ENCODE results near the gene TNFRSF9. TPM values are rescaled to one million over a fixed set of nuclear protein-coding genes. Genes with fewer than 3 reads are reported as not detected.

The TNFRSF9 gene
- polyA plus RNA-seq (0.38 TPM in 1 of 2 replicates, not detected in the other), polyA minus RNA-seq (not detected in 2 replicates)

DNA sequence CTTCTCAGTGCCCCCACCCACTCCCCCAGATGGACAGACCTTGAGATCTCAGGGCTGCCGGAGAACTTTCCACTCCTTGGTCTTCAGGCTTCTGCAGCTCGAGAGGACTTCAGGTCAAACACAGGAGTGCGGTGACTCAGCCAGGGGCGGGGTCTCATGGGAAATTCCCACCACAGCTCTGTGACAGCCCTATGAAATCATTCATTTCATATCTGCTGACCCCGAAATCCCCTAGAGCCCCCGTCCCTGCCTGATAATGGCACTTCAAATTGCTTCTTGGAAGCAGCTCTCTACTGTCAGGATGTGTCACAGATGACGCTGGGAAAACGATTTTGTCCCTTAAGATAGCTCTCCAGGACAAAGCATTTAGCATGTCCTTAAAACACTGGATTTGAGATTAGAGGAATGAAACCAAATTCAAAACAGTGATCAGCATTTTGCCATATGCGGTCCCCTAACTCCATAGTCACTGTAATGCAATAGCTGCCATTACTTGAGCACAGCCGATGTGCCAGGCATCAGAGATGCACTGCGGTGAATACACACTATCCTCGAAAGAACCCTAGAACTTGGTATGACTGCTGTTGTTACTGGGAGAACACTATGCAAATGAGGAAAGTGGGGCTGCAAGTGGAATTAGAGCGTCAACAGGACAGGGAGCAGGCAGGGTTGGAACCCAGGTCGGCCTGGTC is at the start of gene TNFRSF9:
Gene TNFRSF9, minus strand, starts transcription at position 95 of the 692 bp plus-strand sequence. CDS start 845 bp downstream, outside the sequence.
- no peaks in the 10 kb centered on the region for H4K20me1 ChIP-seq (ENCODE audit: insufficient read depth)
- no peaks in the 10 kb centered on the region for H3K79me2 ChIP-seq (replicated peaks; ENCODE audit: insufficient read depth, low read length)
- no peaks in the 10 kb centered on the region for H3K9me2 ChIP-seq (ENCODE audit: insufficient read depth, low read length)
- no peak within 1 kb of the TSS for H3K4me3 ChIP-seq (ENCODE audit: low read length)
- no peak within 1 kb of the TSS for H2AFZ ChIP-seq (ENCODE audit: low read depth, low read length)
- H3K9ac ChIP-seq (ENCODE audit: low read length), result no peak within 1 kb of the TSS
- no peaks in the 10 kb centered on the region for H3K9me3 ChIP-seq (ENCODE audit: low read length)
- H3K36me3 ChIP-seq (ENCODE audit: insufficient read depth, low read length), result no peaks in the 10 kb centered on the region
- H3K27ac ChIP-seq (ENCODE audit: low read length), result no peak within 1 kb of the TSS
- no peak within 1 kb of the TSS for H3K4me2 ChIP-seq (ENCODE audit: low read length)
- no peaks in the 10 kb centered on the region for H3F3A ChIP-seq (ENCODE audit: insufficient read depth, low read length, poor library complexity, severe bottlenecking)
- peaks cover 28% of the 10 kb centered on the region for H3K27me3 ChIP-seq (ENCODE audit: insufficient read depth, low read depth, low read length)
- TF ChIP-seq EP300 (conservative IDR thresholded peaks at IDR 0.05; ENCODE audit: poor library complexity, severe bottlenecking) (no peak), POLR2AphosphoS5 (IDR thresholded peaks at IDR 0.05) (no peak), RAD21 (conservative IDR thresholded peaks at IDR 0.05) (no peak), MXI1 (conservative IDR thresholded peaks at IDR 0.05; ENCODE audit: poor library complexity, severe bottlenecking) (no peak), EZH2 (IDR thresholded peaks at IDR 0.05; ENCODE audit: borderline replicate concordance, insufficient read depth, low read length, poor library complexity, severe bottlenecking) (no peak), TAF1 (IDR thresholded peaks at IDR 0.05; ENCODE audit: low read depth) (no peak)
- TF ChIP-seq, protein P1, sequence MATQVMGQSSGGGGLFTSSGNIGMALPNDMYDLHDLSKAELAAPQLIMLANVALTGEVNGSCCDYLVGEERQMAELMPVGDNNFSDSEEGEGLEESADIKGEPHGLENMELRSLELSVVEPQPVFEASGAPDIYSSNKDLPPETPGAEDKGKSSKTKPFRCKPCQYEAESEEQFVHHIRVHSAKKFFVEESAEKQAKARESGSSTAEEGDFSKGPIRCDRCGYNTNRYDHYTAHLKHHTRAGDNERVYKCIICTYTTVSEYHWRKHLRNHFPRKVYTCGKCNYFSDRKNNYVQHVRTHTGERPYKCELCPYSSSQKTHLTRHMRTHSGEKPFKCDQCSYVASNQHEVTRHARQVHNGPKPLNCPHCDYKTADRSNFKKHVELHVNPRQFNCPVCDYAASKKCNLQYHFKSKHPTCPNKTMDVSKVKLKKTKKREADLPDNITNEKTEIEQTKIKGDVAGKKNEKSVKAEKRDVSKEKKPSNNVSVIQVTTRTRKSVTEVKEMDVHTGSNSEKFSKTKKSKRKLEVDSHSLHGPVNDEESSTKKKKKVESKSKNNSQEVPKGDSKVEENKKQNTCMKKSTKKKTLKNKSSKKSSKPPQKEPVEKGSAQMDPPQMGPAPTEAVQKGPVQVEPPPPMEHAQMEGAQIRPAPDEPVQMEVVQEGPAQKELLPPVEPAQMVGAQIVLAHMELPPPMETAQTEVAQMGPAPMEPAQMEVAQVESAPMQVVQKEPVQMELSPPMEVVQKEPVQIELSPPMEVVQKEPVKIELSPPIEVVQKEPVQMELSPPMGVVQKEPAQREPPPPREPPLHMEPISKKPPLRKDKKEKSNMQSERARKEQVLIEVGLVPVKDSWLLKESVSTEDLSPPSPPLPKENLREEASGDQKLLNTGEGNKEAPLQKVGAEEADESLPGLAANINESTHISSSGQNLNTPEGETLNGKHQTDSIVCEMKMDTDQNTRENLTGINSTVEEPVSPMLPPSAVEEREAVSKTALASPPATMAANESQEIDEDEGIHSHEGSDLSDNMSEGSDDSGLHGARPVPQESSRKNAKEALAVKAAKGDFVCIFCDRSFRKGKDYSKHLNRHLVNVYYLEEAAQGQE (IDR thresholded peaks at IDR 0.05; ENCODE audit: borderline replicate concordance), result no peak

DNA sequence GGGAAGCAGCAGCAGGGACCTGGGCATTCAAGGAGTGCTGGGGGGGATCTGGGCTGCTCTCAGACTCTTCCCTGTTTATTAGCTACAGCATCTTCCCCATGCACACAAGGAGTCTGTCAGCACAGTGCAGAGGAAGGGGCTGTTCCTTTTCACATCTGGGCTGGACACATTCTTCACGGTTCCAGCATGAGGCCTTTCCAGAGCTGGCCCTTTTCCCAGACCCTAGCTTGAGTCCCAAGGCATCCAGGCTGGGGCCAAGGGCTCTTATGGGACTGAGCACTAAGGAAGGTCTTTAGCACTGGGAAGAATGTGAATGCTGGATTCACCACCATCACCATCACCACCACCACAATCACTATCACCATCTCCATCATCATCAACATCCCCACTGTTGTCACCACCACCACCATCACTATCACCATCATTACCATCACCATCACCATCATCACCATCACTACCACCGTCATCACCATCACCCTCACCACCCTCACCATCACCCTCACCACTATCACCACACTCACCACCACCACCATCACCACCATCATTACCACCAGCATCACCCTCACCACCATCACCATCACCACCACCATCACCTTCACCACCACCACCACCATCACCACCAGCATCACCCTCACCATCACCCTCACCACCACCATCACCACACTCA is 49.3 kb upstream of the TNFRSF9 start:
- H3K27ac ChIP-seq (ENCODE audit: low read length), result no peak overlapping the region
- H2AFZ ChIP-seq (ENCODE audit: low read depth, low read length), result no peak overlapping the region
- H4K20me1 ChIP-seq (ENCODE audit: insufficient read depth), result no peaks in the 10 kb centered on the region
- H3K9me3 ChIP-seq (ENCODE audit: low read length), result no peaks in the 10 kb centered on the region
- H3F3A ChIP-seq (ENCODE audit: insufficient read depth, low read length, poor library complexity, severe bottlenecking), result no peaks in the 10 kb centered on the region
- no peak overlapping the region for H3K4me3 ChIP-seq (ENCODE audit: low read length)
- H3K9ac ChIP-seq (ENCODE audit: low read length), result no peak overlapping the region
- H3K79me2 ChIP-seq (replicated peaks; ENCODE audit: insufficient read depth, low read length), result no peaks in the 10 kb centered on the region
- no peaks in the 10 kb centered on the region for H3K36me3 ChIP-seq (ENCODE audit: insufficient read depth, low read length)
- TF ChIP-seq, protein P1 (IDR thresholded peaks at IDR 0.05; ENCODE audit: borderline replicate concordance), result no peak
- TF ChIP-seq, protein P2, sequence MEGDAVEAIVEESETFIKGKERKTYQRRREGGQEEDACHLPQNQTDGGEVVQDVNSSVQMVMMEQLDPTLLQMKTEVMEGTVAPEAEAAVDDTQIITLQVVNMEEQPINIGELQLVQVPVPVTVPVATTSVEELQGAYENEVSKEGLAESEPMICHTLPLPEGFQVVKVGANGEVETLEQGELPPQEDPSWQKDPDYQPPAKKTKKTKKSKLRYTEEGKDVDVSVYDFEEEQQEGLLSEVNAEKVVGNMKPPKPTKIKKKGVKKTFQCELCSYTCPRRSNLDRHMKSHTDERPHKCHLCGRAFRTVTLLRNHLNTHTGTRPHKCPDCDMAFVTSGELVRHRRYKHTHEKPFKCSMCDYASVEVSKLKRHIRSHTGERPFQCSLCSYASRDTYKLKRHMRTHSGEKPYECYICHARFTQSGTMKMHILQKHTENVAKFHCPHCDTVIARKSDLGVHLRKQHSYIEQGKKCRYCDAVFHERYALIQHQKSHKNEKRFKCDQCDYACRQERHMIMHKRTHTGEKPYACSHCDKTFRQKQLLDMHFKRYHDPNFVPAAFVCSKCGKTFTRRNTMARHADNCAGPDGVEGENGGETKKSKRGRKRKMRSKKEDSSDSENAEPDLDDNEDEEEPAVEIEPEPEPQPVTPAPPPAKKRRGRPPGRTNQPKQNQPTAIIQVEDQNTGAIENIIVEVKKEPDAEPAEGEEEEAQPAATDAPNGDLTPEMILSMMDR (IDR thresholded peaks at IDR 0.05; ENCODE audit: poor library complexity, severe bottlenecking), result no peak
- no peak for TF ChIP-seq SMC3 (conservative IDR thresholded peaks at IDR 0.05; ENCODE audit: poor library complexity)
- TF ChIP-seq RAD21 (conservative IDR thresholded peaks at IDR 0.05), result no peak
- no peak for TF ChIP-seq MXI1 (conservative IDR thresholded peaks at IDR 0.05; ENCODE audit: poor library complexity, severe bottlenecking)
- no peak for TF ChIP-seq EP300 (conservative IDR thresholded peaks at IDR 0.05; ENCODE audit: poor library complexity, severe bottlenecking)
- no peak for TF ChIP-seq TAF1 (IDR thresholded peaks at IDR 0.05; ENCODE audit: low read depth)
- no peak for TF ChIP-seq EZH2 (IDR thresholded peaks at IDR 0.05; ENCODE audit: borderline replicate concordance, insufficient read depth, low read length, poor library complexity, severe bottlenecking)
- TF ChIP-seq POLR2AphosphoS5 (IDR thresholded peaks at IDR 0.05), result no peak
- no peaks in the 10 kb centered on the region for H3K9me2 ChIP-seq (ENCODE audit: insufficient read depth, low read length)
- H3K27me3 ChIP-seq (ENCODE audit: insufficient read depth, low read depth, low read length), result no peaks in the 10 kb centered on the region
- no peak overlapping the region for H3K4me2 ChIP-seq (ENCODE audit: low read length)
